Measurements from ENCODE around the gene CSF2RB.

Gene CSF2RB

DNA sequence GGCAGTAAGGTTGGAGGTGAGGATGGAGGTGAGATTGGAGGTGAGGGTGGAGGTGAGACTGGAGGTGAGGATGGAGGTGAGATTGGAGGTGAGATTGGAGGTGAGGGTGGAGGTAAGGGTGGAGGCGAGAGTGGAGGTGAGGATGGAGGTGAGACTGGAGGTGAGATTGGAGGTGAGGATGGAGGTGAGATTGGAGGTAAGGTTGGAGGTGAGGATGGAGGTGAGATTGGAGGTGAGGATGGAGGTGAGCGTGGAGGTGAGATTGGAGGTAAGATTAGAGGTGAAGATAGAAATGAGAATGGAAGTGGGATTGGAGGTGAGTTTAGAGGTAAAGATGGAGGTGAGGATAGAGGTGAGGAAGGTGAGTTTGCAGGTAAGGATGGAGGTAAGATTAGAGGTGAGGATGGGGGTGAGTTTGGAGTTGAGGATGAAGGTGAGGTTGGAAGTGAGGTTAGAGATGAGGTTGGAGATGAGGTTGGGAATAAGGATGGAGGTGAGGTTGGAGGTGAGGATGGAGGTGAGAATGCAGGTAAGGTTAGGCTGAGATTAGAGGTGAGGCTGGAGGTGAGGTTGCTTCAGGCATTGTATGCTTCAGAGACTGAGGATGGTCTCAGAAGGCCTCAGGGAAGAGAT is 40.4 kb upstream of the CSF2RB start:
- ATAC-seq (ENCODE audit: insufficient read depth, low read depth) = no peak
- Histone ChIP-seq H3K79me2 (ENCODE audit: insufficient read depth, low read length) (no peaks in the 10 kb centered on the region), H3K36me3 (ENCODE audit: insufficient read depth, low read length) (no peaks in the 10 kb centered on the region), H3K9ac (ENCODE audit: low read depth, low read length) (no peak overlapping the region), H3K27me3 (ENCODE audit: insufficient read depth, low read length, poor library complexity) (no peaks in the 10 kb centered on the region), H3K4me2 (ENCODE audit: insufficient read depth, low read length) (no peak overlapping the region), H3K4me3 (ENCODE audit: low read depth in 1 of 2, low read length in 2 of 2) (no peak overlapping the region), H4K20me1 (ENCODE audit: insufficient read depth, low read length) (no peaks in the 10 kb centered on the region), H3K27ac (ENCODE audit: low read length) (no peak overlapping the region), H2AFZ (ENCODE audit: low read depth, low read length) (no peak overlapping the region), H3K9me3 (ENCODE audit: insufficient read depth, low read length, severe bottlenecking) (no peaks in the 10 kb centered on the region), H3K4me1 (ENCODE audit: insufficient read depth, low read length) (no peaks in the 10 kb centered on the region)
- no peak for DNase-seq
- TF ChIP-seq EZH2 (IDR thresholded peaks at IDR 0.05; ENCODE audit: borderline replicate concordance, low read depth, low read length, severe bottlenecking) = no peak
- TF ChIP-seq, protein P1, sequence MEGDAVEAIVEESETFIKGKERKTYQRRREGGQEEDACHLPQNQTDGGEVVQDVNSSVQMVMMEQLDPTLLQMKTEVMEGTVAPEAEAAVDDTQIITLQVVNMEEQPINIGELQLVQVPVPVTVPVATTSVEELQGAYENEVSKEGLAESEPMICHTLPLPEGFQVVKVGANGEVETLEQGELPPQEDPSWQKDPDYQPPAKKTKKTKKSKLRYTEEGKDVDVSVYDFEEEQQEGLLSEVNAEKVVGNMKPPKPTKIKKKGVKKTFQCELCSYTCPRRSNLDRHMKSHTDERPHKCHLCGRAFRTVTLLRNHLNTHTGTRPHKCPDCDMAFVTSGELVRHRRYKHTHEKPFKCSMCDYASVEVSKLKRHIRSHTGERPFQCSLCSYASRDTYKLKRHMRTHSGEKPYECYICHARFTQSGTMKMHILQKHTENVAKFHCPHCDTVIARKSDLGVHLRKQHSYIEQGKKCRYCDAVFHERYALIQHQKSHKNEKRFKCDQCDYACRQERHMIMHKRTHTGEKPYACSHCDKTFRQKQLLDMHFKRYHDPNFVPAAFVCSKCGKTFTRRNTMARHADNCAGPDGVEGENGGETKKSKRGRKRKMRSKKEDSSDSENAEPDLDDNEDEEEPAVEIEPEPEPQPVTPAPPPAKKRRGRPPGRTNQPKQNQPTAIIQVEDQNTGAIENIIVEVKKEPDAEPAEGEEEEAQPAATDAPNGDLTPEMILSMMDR (IDR thresholded peaks at IDR 0.05; ENCODE audit: borderline replicate concordance, extremely low read depth, low read length, poor library complexity, severe bottlenecking) = no peak

DNA sequence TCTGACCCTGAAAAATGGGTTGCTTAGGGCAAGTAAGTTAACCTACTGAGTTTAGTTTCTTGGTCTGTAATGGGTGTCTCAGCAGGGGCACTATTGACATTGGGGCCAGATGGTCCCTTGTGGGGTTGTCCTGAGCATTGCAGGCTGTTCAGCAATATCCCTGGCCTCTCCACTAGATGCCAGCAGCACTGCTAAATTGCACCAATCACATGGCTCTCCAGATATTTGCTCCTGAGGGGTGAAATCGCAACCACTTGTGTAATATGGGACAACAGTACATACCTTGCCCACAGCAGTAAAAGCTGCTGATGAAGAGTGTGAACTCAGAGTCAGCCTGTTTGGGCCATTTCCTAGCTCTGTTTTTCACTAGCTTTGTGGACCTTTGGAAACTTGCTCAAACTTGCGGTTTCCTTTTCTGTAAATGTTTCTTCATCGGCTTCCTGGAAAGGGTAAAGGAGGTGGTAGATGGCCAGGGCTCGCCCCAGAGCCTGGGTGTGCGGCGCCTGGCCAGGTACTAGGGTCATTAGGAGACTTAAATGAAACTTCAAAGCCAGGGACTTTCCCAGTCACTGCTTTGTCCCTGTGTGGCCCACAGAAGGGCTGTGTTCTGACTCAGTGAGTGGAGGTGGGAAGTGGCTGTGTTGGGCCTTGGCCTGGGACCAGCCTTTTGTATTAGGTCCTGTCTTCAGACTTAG is 39.7 kb upstream of the CSF2RB start:
- H3K4me3 ChIP-seq (ENCODE audit: low read depth in 1 of 2, low read length in 2 of 2) = no peak overlapping the region
- peak; percentile 62; the same call in 2 of the 3 replicates for ATAC-seq (ENCODE audit: insufficient read depth, low read depth)
- no peak overlapping the region for H3K9ac ChIP-seq (ENCODE audit: low read depth, low read length)
- no peaks in the 10 kb centered on the region for H3K27me3 ChIP-seq (ENCODE audit: insufficient read depth, low read length, poor library complexity)
- no peak overlapping the region for H3K27ac ChIP-seq (ENCODE audit: low read length)
- no peak overlapping the region for H3K4me2 ChIP-seq (ENCODE audit: insufficient read depth, low read length)
- no peaks in the 10 kb centered on the region for H4K20me1 ChIP-seq (ENCODE audit: insufficient read depth, low read length)
- H3K79me2 ChIP-seq (ENCODE audit: insufficient read depth, low read length) = no peaks in the 10 kb centered on the region
- H3K4me1 ChIP-seq (ENCODE audit: insufficient read depth, low read length) = no peaks in the 10 kb centered on the region
- TF ChIP-seq, protein P1 (IDR thresholded peaks at IDR 0.05; ENCODE audit: borderline replicate concordance, extremely low read depth, low read length, poor library complexity, severe bottlenecking) = peak; percentile 46
- no peak for TF ChIP-seq EZH2 (IDR thresholded peaks at IDR 0.05; ENCODE audit: borderline replicate concordance, low read depth, low read length, severe bottlenecking)
- H2AFZ ChIP-seq (ENCODE audit: low read depth, low read length) = no peak overlapping the region
- H3K9me3 ChIP-seq (ENCODE audit: insufficient read depth, low read length, severe bottlenecking) = no peaks in the 10 kb centered on the region
- H3K36me3 ChIP-seq (ENCODE audit: insufficient read depth, low read length) = no peaks in the 10 kb centered on the region
- DNase-seq = no peak

DNA sequence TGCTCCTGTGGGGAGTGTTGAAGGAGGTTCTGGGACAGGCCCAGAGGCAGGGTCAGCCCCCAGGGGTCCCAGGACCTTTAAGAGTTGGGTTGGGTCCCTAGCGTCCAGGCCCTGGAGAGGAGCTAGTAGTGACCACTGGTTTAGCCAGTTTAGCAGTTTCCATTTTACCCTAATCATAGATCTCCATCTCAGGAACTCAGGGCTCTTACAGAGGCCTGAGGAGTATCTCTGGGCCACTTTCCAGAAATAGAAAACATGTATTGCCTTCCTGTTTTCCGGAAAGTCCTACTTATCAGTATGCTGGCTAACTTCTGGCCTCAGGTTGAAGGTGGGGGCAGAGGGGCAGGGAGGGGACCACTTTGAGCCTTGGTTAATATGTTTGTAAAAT is 39.1 kb upstream of the CSF2RB start:
- no peak for DNase-seq
- Histone ChIP-seq H3K27me3 (ENCODE audit: insufficient read depth, low read length, poor library complexity) (no peaks in the 10 kb centered on the region), H3K9ac (ENCODE audit: low read depth, low read length) (no peak overlapping the region), H3K36me3 (ENCODE audit: insufficient read depth, low read length) (no peaks in the 10 kb centered on the region), H4K20me1 (ENCODE audit: insufficient read depth, low read length) (no peaks in the 10 kb centered on the region), H3K4me1 (ENCODE audit: insufficient read depth, low read length) (no peaks in the 10 kb centered on the region), H3K9me3 (ENCODE audit: insufficient read depth, low read length, severe bottlenecking) (no peaks in the 10 kb centered on the region), H3K4me2 (ENCODE audit: insufficient read depth, low read length) (no peak overlapping the region), H3K4me3 (ENCODE audit: low read depth in 1 of 2, low read length in 2 of 2) (no peak overlapping the region), H3K27ac (ENCODE audit: low read length) (no peak overlapping the region), H3K79me2 (ENCODE audit: insufficient read depth, low read length) (no peaks in the 10 kb centered on the region), H2AFZ (ENCODE audit: low read depth, low read length) (no peak overlapping the region)
- ATAC-seq (ENCODE audit: insufficient read depth, low read depth) = no peak
- TF ChIP-seq, protein P1 (IDR thresholded peaks at IDR 0.05; ENCODE audit: borderline replicate concordance, extremely low read depth, low read length, poor library complexity, severe bottlenecking) = no peak
- no peak for TF ChIP-seq EZH2 (IDR thresholded peaks at IDR 0.05; ENCODE audit: borderline replicate concordance, low read depth, low read length, severe bottlenecking)
